ENCODE results near the gene C16orf95.

DNA sequence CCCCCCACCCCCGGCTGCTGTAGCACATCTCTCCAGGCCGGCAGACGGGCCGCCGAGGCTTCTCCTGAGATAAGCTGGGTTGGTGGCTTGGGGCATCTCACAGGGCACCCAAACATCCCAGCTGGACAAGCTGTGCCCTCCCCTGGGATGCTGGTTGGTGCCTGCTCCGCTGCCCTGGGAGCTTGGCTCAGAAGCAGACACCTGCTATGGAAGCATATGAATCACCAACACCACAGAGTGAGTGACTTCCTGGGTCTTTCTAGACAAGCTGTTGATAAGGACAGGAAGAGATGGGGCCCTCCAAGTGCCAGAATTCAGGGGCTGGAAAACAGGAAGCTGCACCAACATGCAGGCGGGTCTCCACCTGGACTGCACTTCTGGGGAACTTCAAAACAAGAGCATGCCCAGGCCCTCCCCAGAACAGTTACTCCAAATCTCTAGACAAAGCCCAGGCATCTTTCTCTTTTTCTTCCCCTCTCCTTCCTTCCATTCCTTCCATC lies 13.7 kb downstream of the C16orf95 start:
- no peak for TF ChIP-seq BHLHE40 (IDR thresholded peaks at IDR 0.05; ENCODE audit: borderline replicate concordance)
- TF ChIP-seq ARNT (IDR thresholded peaks at IDR 0.05), result no peak
- TF ChIP-seq L3MBTL2 (conservative IDR thresholded peaks at IDR 0.05), result no peak
- no peak for TF ChIP-seq ELF4 (IDR thresholded peaks at IDR 0.05)
- TF ChIP-seq FOXA1 (IDR thresholded peaks at IDR 0.05), result no peak
- TF ChIP-seq SUZ12 (IDR thresholded peaks at IDR 0.05), result no peak
- TF ChIP-seq FOXK2 (IDR thresholded peaks at IDR 0.05), result no peak
- no peak for TF ChIP-seq CTBP1 (IDR thresholded peaks at IDR 0.05; ENCODE audit: borderline replicate concordance)
- TF ChIP-seq LEF1 (IDR thresholded peaks at IDR 0.05; ENCODE audit: borderline replicate concordance), result no peak
- TF ChIP-seq PKNOX1 (IDR thresholded peaks at IDR 0.05), result no peak

Measured in HEK293T (cell line).